ENCODE measurements around the gene PRKCE. TPM values are rescaled to one million over a fixed set of nuclear protein-coding genes. Genes with fewer than 3 reads are reported as not detected.

The PRKCE gene
- total RNA-seq, 1 experiment from 2014 or later = 1.3 TPM

- H3K9me3 Mint-ChIP-seq = no peaks in the 10 kb centered on the region
- Histone ChIP-seq H3K4me2 (ENCODE audit: insufficient read depth, insufficient read length, low read length) (no peak overlapping the region), H4K91ac (ENCODE audit: insufficient read length, low read depth, low read length) (no peak overlapping the region), H2BK15ac (ENCODE audit: low read depth, low read length) (no peak overlapping the region), H3K27me3 (ENCODE audit: insufficient read depth, low read length) (no peaks in the 10 kb centered on the region), H3K27ac (ENCODE audit: insufficient read length, low read depth, low read length) (no peak overlapping the region), H2BK20ac (ENCODE audit: low read depth, low read length, poor library complexity, severe bottlenecking) (no peak overlapping the region), H3K14ac (ENCODE audit: insufficient read depth, low read length) (no peak overlapping the region), H2BK5ac (ENCODE audit: insufficient read length, low read length) (no peak overlapping the region), H2AK5ac (ENCODE audit: insufficient read length, low read length) (no peak overlapping the region), H4K20me1 (ENCODE audit: control insufficient read depth, insufficient read depth, insufficient read length) (no peaks in the 10 kb centered on the region), H2AFZ (ENCODE audit: low read length) (no peak overlapping the region), H3K4me1 (ENCODE audit: insufficient read depth, low read length) (no peaks in the 10 kb centered on the region), H3K79me2 (ENCODE audit: insufficient read depth, low read length) (no peaks in the 10 kb centered on the region), H3K18ac (ENCODE audit: insufficient read length, low read depth, low read length) (no peak overlapping the region), H3K56ac (ENCODE audit: insufficient read length, low read depth, low read length) (no peak overlapping the region), H3K23ac (ENCODE audit: insufficient read length, low read depth, low read length) (no peak overlapping the region), H3K23me2 (ENCODE audit: insufficient read length, low read depth, low read length, poor library complexity, severe bottlenecking) (no peaks in the 10 kb centered on the region), H3K9me3 (ENCODE audit: control insufficient read depth, low read depth, low read length) (no peaks in the 10 kb centered on the region), H3K9ac (ENCODE audit: extremely low read depth, insufficient read length, low read length) (no peak overlapping the region), H2BK120ac (ENCODE audit: low read depth, low read length, poor library complexity, severe bottlenecking) (no peak overlapping the region), H4K8ac (replicated peaks; ENCODE audit: insufficient read length, low read depth, low read length) (no peak overlapping the region), H3K79me1 (ENCODE audit: insufficient read depth, low read depth, low read length, poor library complexity, severe bottlenecking) (no peaks in the 10 kb centered on the region), H2BK12ac (ENCODE audit: insufficient read length, low read depth, low read length) (no peak overlapping the region), H3K4ac (ENCODE audit: low read depth, low read length) (no peak overlapping the region), H4K5ac (ENCODE audit: insufficient read length, low read depth, low read length) (no peak overlapping the region), H3T11ph (ENCODE audit: low read length) (no peak overlapping the region)
- no peaks in the 10 kb centered on the region for H3K27me3 Mint-ChIP-seq (ENCODE audit: low read depth)
- WGBS (ENCODE audit: extremely low coverage, insufficient read length, low lambda C conversion rate) = no CpG with 5 or more reads among the region's 2 CpGs
- no peaks in the 10 kb centered on the region for H3K36me3 Mint-ChIP-seq (ENCODE audit: insufficient read depth in 1 of 3, low read depth in 3 of 3)
- H3K4me1 Mint-ChIP-seq = peaks cover 4 to 8% of the 10 kb centered on the region in 2 experiments; a peak in 3 of 4 replicates
- no peak overlapping the region for H3K27ac Mint-ChIP-seq
- H3K4me3 Mint-ChIP-seq = no peak overlapping the region
- TF ChIP-seq, protein P1, sequence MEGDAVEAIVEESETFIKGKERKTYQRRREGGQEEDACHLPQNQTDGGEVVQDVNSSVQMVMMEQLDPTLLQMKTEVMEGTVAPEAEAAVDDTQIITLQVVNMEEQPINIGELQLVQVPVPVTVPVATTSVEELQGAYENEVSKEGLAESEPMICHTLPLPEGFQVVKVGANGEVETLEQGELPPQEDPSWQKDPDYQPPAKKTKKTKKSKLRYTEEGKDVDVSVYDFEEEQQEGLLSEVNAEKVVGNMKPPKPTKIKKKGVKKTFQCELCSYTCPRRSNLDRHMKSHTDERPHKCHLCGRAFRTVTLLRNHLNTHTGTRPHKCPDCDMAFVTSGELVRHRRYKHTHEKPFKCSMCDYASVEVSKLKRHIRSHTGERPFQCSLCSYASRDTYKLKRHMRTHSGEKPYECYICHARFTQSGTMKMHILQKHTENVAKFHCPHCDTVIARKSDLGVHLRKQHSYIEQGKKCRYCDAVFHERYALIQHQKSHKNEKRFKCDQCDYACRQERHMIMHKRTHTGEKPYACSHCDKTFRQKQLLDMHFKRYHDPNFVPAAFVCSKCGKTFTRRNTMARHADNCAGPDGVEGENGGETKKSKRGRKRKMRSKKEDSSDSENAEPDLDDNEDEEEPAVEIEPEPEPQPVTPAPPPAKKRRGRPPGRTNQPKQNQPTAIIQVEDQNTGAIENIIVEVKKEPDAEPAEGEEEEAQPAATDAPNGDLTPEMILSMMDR (conservative IDR thresholded peaks at IDR 0.05) = no peak
- DNase-seq = no peak
Observed at GRCh38 chr2:46041434-46041833, 390.0 kb downstream of the PRKCE start.
